HG02610 (cell line): ENCODE measurements around the gene INSL4.
A peak's percentile ranks its signal among the peaks of the same experiment; 100 is the strongest.

ENCODE experiments used
- ATAC-seq: cut with Tn5 transposase; IDR thresholded peaks from one replicate; pipeline ENCODE4 v1.9.1; 2021; ENCODE audit warnings: mild to moderate bottlenecking, moderate library complexity; ENCODE audit not compliant: unreplicated experiment

Gene INSL4

GRCh38 chr9:5231212-5231611, at the start of gene INSL4:
TSS of gene INSL4 (plus strand) at chr9:5231419. CDS start at chr9:5231524, 105 bp downstream.
- ATAC-seq: no peak

- no peak for ATAC-seq
Measured at GRCh38 chr9:5184776-5185175, 46.4 kb upstream of the INSL4 start.

GRCh38 chr9:5185220-5185840, 45.9 kb upstream of the INSL4 start, which contains the start of gene INSL6:
TSS of gene INSL6 (minus strand) at chr9:5185639. CDS start at chr9:5185602, 37 bp downstream.
- no peak for ATAC-seq

- no peak for ATAC-seq
Measured at GRCh38 chr9:5186416-5187169, 44.6 kb upstream of the INSL4 start.

DNA sequence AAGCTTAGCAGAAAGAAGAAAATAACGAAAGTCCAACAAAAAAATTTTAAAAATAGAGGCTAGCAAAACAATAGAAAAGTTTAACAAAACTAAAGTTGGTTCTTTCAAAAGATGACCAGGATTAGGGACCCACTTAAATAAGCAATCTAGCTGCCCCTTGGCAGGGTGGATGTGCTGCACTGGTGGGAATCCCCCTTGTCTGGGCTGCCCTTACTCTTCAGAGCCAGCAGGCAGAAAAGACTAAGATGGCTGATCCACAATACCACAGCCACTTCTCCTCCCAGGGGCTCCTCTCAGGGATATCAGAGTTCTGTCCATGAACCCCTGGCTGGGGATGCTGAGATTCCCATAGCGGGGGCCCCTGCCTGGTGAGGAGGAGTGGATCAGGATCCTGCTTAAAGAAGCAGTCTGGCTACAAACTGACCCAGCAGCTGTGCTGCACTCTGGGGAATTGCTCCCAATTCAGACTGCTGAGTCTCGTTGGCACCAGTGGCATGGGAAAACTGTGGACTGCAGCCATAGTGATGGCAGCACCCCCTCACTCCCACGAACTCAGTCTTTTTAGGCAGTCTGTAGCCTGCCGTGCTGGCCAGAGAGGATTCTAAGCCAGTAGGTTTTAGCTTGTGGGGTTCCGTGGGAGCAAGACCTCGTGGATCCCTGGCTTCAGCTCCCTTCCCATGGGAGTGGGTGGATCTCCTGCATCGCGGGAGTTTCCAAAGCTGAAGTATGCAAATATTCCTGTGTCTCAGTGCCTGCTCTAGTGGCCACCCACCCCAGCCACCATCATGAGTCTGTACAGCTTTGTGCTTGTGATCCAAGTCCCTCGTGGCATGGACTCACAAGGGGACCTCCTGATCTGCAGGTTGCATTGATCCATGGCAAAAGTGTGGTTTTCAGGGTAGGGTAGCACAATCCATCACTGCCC, 42.9 kb upstream of the INSL4 start:
- ATAC-seq: no peak

GRCh38 chr9:5191985-5192384, 39.2 kb upstream of the INSL4 start:
- no peak for ATAC-seq

DNA sequence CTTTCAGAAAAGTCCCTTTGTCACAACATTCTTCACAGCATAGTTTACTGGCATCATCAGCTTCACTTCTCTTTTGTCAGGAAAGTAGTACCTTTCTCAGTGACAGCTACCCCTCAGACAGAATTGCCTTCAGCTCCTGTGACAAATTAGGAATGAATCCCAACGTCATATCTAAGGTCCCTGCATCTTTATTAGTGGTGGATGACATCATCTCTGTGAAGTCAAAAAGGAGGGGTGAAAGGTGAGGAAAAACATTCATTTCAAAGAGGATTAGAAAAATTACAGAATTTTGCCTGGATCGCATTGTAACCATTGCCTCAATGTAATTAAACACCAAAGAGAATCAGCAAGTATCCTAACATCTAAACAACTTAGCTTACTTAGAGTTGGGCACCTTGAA, 37.9 kb upstream of the INSL4 start:
- no peak for ATAC-seq

DNA sequence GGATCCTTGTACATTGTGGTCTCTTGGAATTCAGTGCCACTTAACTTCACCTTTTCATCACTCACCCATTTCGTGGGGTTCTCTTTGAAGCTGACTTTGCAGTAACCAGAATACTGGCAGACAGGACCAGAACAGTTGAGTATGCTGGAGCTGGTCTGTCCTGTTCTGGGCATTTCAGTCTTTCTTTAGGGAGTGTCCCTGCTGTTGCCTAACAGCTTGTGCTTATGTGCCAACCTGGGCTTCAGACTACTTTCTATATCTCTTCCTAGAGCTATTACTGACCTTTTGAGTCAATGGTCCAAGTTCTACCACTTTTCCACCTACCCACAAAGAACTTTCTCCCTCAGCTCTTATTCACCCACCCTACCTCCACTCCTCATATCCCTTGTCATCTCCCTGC, 35.8 kb upstream of the INSL4 start:
- no peak for ATAC-seq

DNA sequence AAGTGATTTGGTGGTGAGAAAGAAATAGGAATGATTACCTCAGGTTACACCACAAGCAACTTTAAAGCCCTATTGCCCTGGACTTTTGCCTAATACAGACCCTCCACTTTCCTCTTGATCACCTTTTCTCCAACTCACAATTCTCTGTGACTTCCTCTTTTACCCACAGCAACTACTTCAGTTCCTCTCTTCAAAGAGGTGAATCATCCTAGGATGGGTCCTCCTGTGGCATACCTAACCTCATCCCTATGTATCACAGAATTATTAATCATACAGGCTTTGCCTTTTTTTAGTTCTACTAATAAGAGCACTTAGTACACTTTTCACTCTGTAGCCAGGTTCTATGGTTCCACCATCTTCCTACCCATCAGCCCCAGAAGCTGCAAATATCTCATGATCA, 26.1 kb upstream of the INSL4 start:
- no peak for ATAC-seq

- no peak for ATAC-seq
Measured at GRCh38 chr9:5230554-5230953, 665 bp upstream of the INSL4 start.

GRCh38 chr9:5263351-5264218, 32.4 kb downstream of the INSL4 start:
- peak; percentile 60 for ATAC-seq

DNA sequence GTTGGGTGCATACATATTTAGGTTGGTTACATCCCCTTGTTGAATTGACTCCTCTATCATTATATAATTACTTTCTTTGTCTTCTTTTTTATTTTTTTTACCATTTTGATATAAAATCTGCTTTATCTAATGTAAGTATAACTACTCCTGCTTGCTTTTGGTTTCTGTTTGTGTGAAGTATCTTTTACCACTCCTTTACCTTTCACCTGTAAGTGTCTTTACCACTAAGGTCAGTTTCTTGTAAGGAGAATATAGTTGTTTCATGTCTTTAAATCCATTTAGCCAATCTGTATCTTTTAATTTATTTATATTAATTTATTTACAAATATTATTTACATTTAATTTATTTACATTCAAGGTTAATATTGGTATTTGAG, 33.0 kb downstream of the INSL4 start:
- peak; percentile 44 for ATAC-seq

GRCh38 chr9:5265939-5266338, 34.7 kb downstream of the INSL4 start:
- no peak for ATAC-seq

DNA sequence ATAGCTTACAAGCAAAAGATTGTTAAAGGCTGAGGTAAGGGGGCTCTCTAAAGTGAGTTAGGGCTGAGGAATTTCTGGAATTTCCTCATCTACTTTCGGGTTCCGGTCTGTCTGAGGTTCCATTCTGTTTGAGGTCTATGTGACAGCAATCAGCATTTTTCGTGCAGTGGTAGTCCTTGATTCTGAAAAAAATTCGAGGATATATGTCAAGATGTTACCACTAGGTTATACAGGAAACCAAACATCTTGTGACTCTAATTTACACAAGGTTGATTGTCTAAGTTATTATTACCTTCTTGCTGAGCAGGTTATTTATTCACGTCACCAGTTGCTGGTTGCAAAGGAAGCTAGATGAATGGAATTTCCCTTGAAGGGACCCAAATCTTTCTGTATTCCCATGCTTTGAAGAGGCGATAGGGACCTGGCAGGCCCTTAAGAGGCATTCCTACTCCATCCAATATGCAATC, 38.1 kb downstream of the INSL4 start:
- no peak for ATAC-seq

GRCh38 chr9:5274770-5275169, 43.6 kb downstream of the INSL4 start:
- peak; percentile 77 for ATAC-seq

DNA sequence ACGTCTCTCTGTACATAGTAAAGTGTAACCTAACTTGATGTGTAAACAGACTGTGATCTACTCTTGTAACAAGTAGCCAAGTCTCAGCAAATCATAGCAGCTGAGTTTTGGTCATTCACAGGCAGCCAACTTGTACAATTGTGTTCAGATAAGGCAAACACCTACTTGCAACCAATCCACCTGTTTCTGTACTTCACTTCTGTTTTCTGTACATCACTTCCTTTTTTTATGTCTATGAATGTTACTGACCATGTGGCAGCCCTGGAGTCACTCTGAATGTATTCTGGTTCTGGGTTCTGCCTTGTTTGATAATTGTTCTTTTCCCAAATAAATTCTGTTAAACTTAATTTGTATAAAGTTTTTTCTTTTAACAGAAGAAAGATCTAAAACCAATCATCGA, 47.3 kb downstream of the INSL4 start:
- peak; percentile 51 for ATAC-seq
